DOHH2 (cell line): ENCODE data around the gene CD63.
A peak's percentile ranks its signal among the peaks of the same experiment; 100 is the strongest.

Source experiments
- H3F3A ChIP-seq: fragments of 200-600 bp; sonication (generic), shearing (Covaris generic); 2 replicates; pipeline ENCODE4 v1.6.0; 2016; ENCODE audit warnings: antibody characterized with exemption, mild to moderate bottlenecking; ENCODE audit not compliant: control insufficient read depth, insufficient read depth
- H3K27ac ChIP-seq: fragments of 200-600 bp; sonication (generic); 2 replicates; pipeline ENCODE4 v1.5.1; 2014; ENCODE audit warnings: low read depth, mild to moderate bottlenecking, low read length, moderate library complexity
- H3K27me3 ChIP-seq: fragments of 200-600 bp; sonication (generic); 2 replicates; pipeline ENCODE4 v1.6.1; 2014; ENCODE audit warnings: mild to moderate bottlenecking, low read length, mixed read lengths; ENCODE audit not compliant: control insufficient read depth
- H3K36me3 ChIP-seq: fragments of 200-600 bp; sonication (generic); 2 replicates; pipeline ENCODE4 v1.6.1; 2014; ENCODE audit warnings: mild to moderate bottlenecking, low read length, moderate library complexity, mixed read lengths; ENCODE audit not compliant: control insufficient read depth
- H3K4me1 ChIP-seq: fragments of 200-600 bp; sonication (generic); 2 replicates; pipeline ENCODE4 v1.6.1; 2014; ENCODE audit warnings: mild to moderate bottlenecking, low read length, mixed read lengths; ENCODE audit not compliant: control insufficient read depth
- H3K4me2 ChIP-seq: fragments of 200-600 bp; sonication (generic); 2 replicates; pipeline ENCODE4 v1.6.0; 2014; ENCODE audit warnings: mild to moderate bottlenecking, low read length, moderate library complexity
- H3K4me3 ChIP-seq: fragments of 200-600 bp; sonication (generic); 2 replicates; pipeline ENCODE4 v1.5.1; 2014; ENCODE audit warnings: mild to moderate bottlenecking, low read length, mixed read lengths
- H3K79me2 ChIP-seq: fragments of 200-600 bp; sonication (generic); 2 replicates; pipeline ENCODE4 v1.6.1; 2014; ENCODE audit warnings: mild to moderate bottlenecking, low read length, mixed read lengths; ENCODE audit not compliant: control insufficient read depth
- H3K9me2 ChIP-seq: fragments of 200-600 bp; sonication (generic); replicated peaks from 2 replicates; pipeline ENCODE4 v1.6.1; 2014; ENCODE audit warnings: mild to moderate bottlenecking, low read length, mixed read lengths; ENCODE audit not compliant: control insufficient read depth
- H3K9me3 ChIP-seq: fragments of 200-600 bp; sonication (generic); 2 replicates; pipeline ENCODE4 v1.6.1; 2014; ENCODE audit warnings: antibody characterized with exemption, low read length, mixed read lengths; ENCODE audit not compliant: control insufficient read depth, insufficient read depth
- H4K20me1 ChIP-seq: fragments of 200-600 bp; sonication (generic); 2 replicates; pipeline ENCODE4 v1.6.0; 2014; ENCODE audit warnings: low read depth, mild to moderate bottlenecking, antibody characterized with exemption, low read length, moderate library complexity; ENCODE audit not compliant: control insufficient read depth, insufficient read depth
- CTCF ChIP-seq: fragments of 200-600 bp; sonication (generic); IDR thresholded peaks from one replicate; pipeline ENCODE4 v1.5.1; 2014; ENCODE audit warnings: antibody characterized with exemption, mild to moderate bottlenecking, low read depth, low read length; ENCODE audit not compliant: poor library complexity, severe bottlenecking
- EZH2phosphoT487 ChIP-seq: fragments of 200-600 bp; sonication (generic); IDR thresholded peaks from 2 replicates; pipeline ENCODE4 v1.6.1; 2017; ENCODE audit warnings: borderline replicate concordance, mild to moderate bottlenecking, antibody characterized with exemption, low read length, moderate library complexity, mixed read lengths

CD63 gene

DNA sequence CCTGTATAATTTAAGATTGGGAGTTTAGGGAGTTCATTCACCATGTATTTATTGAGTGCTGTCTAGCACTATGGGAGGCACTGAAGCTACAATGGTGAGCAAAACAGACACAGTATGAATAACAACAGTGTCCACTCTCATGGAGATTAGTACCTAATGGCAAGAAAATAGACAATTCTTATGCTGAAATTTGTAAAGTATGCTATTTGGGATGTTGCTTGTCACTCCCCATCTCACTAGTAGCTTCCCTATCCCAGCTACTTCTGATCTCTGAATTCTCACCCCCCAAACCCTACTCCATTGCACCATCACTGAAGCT is 18.1 kb upstream of the CD63 start:
- H3K4me3 ChIP-seq: no peak overlapping the region
- H3K9me2 ChIP-seq: no peaks in the 10 kb centered on the region
- 0 out of 2 replicates have a peak, but pooled peaks cover 13% of the 10 kb centered on the region for H4K20me1 ChIP-seq
- H3K36me3 ChIP-seq: peaks cover 30% of the 10 kb centered on the region
- H3F3A ChIP-seq: peaks cover 9% of the 10 kb centered on the region; the same call in 1 of the 2 replicates
- H3K9me3 ChIP-seq: no peaks in the 10 kb centered on the region
- TF ChIP-seq EZH2phosphoT487: no peak
- no peak for TF ChIP-seq CTCF
- H3K27ac ChIP-seq: no peak overlapping the region
- H3K4me1 ChIP-seq: peaks cover 45% of the 10 kb centered on the region
- H3K27me3 ChIP-seq: peaks cover 3% of the 10 kb centered on the region; the same call in 1 of the 2 replicates
- no peak overlapping the region for H3K4me2 ChIP-seq
- H3K79me2 ChIP-seq: peaks cover 19% of the 10 kb centered on the region

DNA sequence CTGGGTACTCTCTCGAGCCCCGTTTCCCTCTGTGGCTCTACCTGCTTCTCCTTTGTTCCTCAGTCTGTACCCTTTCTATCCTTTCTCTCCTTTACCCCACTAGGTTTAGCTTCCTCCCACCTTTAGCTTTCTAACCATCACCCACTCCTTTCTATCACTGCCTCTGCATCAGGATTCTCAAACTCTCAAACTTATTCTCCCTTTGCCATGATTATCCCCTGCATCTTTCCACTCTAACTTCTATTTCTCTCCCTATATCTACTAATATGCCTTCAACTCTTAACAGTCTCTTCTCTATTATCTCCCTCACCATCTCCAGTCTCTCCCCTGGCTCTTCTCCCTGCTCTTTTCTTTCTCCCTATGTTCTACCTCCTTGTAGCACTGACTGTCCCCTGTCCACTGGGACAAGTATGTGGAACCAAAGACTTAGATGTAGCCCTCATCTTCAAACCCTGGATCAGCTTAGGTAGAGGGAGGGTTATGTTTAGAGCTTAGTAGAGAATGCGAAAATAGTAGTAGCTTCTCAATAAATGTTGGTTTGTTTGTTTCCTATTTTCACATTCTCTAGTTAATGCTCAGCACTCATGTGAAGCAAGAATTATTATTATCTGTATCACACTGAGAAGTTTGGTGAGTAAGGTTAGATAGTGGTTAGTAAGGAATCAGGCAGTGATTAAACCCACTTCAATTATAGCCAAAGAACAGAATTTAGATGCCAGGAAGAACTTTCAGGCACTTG is 17.5 kb upstream of the CD63 start:
- peak overlapping the region; percentile 79 for H3K4me2 ChIP-seq
- H3K4me1 ChIP-seq: peaks cover 47% of the 10 kb centered on the region
- peaks cover 25% of the 10 kb centered on the region for H3K36me3 ChIP-seq
- no peaks in the 10 kb centered on the region for H3K9me3 ChIP-seq
- peaks cover 19% of the 10 kb centered on the region for H3K79me2 ChIP-seq
- 0 out of 2 replicates have a peak, but pooled peaks cover 13% of the 10 kb centered on the region for H4K20me1 ChIP-seq
- H3F3A ChIP-seq: peaks cover 9% of the 10 kb centered on the region; the same call in 1 of the 2 replicates
- H3K27me3 ChIP-seq: peaks cover 4% of the 10 kb centered on the region; the same call in 1 of the 2 replicates
- peak overlapping the region; percentile 96 for H3K4me3 ChIP-seq
- no peaks in the 10 kb centered on the region for H3K9me2 ChIP-seq
- H3K27ac ChIP-seq: 0 out of 2 replicates have a peak overlapping the region, but pooled peaks have one; percentile 10
- no peak for TF ChIP-seq EZH2phosphoT487
- no peak for TF ChIP-seq CTCF

DNA sequence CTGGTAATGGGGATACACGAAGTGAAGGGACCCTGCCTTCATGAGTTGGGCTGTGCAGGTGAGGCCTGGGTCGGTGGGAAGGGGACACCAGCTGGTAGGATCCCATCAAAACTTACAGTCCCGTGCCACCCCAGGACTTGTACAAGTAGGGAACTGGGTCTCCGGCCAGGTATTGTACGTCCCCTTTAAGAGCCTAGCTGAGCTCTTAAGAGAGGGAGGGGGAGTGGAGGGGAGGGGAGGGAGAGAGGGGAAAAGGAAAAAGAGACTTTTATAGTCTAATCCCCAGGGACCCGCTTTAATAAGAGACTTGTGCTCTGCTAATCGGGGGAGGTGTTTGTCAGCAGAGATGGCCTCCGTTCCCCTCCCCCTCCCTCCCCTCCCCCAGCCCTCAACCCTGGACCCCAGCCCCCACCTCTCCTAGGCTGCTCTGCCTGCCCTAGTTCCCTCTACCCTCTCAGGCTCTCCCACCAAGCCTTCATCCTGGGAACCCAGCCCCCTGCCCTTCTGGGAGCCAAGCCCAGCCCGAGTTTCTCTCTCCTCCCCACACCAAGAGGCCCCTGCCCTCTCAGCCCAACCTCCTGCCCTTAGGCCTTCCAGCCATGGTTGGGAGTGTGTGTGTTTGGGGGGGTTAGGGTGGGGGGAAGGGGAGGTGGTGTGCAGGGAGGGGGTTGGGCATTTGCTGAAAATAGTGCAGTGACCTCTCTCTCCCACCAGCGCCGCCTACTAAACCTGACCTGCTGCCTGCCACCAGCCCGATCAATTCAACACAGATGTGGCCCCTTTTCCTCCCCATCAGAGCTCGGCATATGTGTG is 16.8 kb upstream of the CD63 start:
- Histone ChIP-seq H3K4me1 (peaks cover 47% of the 10 kb centered on the region), H3K9me3 (no peaks in the 10 kb centered on the region), H3K9me2 (no peaks in the 10 kb centered on the region), H3K4me3 (peak overlapping the region; percentile 96), H3F3A (peaks cover 9% of the 10 kb centered on the region; the same call in 1 of the 2 replicates), H3K36me3 (peaks cover 18% of the 10 kb centered on the region), H3K79me2 (peaks cover 19% of the 10 kb centered on the region), H3K27me3 (peaks cover 4% of the 10 kb centered on the region; the same call in 1 of the 2 replicates), H4K20me1 (0 out of 2 replicates have a peak, but pooled peaks cover 13% of the 10 kb centered on the region), H3K4me2 (peak overlapping the region; percentile 79), H3K27ac (no peak overlapping the region)
- TF ChIP-seq CTCF: no peak
- no peak for TF ChIP-seq EZH2phosphoT487
